Dendritic cell treated with granulocyte-macrophage colony-stimulating factor and Interleukin-4, amounts not matched to agents 40 ng/mL and 50 ng/mL, for 4 days (primary cell): ENCODE data around the gene BMP6.

Experiments
- H3K27ac Mint-ChIP-seq: one replicate; pipeline ENCODE4 v1.8.0; 2022; ENCODE audit warnings: mild to moderate bottlenecking, mixed read lengths
- H3K27me3 Mint-ChIP-seq: one replicate; pipeline ENCODE4 v1.8.0; 2022; ENCODE audit warnings: mild to moderate bottlenecking, mixed read lengths
- H3K36me3 Mint-ChIP-seq: one replicate; pipeline ENCODE4 v1.8.0; 2022; ENCODE audit warnings: low read depth, mixed read lengths
- H3K4me1 Mint-ChIP-seq: one replicate; pipeline ENCODE4 v1.8.0; 2022; ENCODE audit warnings: low read depth, mixed read lengths
- H3K4me3 Mint-ChIP-seq: one replicate; pipeline ENCODE4 v1.8.0; 2022; ENCODE audit warnings: mild to moderate bottlenecking, moderate library complexity, mixed read lengths
- H3K9me3 Mint-ChIP-seq: one replicate; pipeline ENCODE4 v1.8.0; 2022; ENCODE audit warnings: mixed read lengths
- intact Hi-C: fragments of 100-400 bp; cut with micrococcal nuclease; formaldehyde crosslinking; loops from one replicate; pipeline ENCODE4 v1.15.0; 2022

BMP6 gene

DNA sequence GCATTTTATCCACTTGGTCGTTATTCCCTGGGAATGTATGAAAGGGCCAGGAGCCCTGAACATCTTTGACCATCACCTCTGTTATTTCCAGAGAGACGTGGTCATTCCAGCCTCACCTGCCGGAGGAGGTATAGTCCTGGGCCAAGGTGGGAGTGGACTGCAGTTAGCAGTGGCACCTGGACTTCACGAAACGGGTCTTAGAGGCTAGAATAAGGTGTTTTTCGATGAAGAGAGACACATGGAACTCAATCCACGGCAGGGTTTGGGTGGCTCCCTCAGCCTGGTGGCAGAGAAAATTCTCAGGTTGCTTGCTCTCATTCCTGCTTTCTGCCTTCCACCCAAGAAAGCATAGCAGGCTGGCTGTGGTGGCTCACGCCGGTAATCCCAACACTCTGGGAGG lies 48.0 kb downstream of the BMP6 start:
- Mint-ChIP-seq H3K4me1 (no peaks in the 10 kb centered on the region), H3K27ac (no peak overlapping the region), H3K9me3 (no peaks in the 10 kb centered on the region), H3K36me3 (no peaks in the 10 kb centered on the region), H3K4me3 (no peak overlapping the region), H3K27me3 (peaks cover 4% of the 10 kb centered on the region)
- intact Hi-C loops = no loop called here

DNA sequence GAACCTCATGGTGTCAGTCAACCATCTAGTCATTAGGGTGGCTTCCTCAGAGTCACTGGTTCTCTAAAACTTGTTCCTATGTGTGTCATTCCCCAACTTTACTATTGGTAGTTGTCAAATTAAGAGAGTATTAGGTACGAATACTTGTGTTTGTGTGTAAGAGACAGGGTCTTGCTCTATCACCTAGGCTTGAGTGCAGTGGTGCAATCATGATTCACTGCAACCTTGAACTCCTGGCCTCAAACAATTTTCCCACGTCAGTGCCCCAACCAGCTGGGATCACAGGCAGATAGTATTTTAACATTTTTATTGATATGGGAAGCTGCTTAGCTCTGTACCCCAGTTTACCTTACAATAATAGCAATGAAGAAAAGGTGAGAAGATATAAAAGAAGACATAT lies 50.6 kb downstream of the BMP6 start:
- H3K4me3 Mint-ChIP-seq = no peak overlapping the region
- H3K27ac Mint-ChIP-seq = no peak overlapping the region
- H3K36me3 Mint-ChIP-seq = no peaks in the 10 kb centered on the region
- intact Hi-C loops = no loop called here
- H3K9me3 Mint-ChIP-seq = no peaks in the 10 kb centered on the region
- peaks cover 4% of the 10 kb centered on the region for H3K27me3 Mint-ChIP-seq
- no peaks in the 10 kb centered on the region for H3K4me1 Mint-ChIP-seq

DNA sequence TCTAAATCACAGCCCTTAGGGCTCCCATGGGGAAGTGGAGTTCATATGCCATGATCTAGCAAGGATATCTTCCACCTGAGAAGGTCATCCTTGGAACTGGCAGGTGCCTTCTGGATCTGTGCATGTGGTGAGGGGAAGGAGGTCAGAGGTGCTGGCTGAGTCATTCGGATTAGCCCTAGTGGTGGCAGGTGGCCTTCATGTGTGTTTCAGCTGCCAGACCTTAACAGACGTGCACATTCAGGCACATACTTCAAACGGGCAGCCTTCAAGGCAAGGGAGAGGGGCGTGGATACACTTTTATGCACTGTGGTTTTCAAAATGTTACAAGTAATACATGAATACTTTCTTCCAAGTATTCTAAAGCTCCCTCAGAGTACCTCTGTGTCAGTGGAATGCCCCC lies 51.2 kb downstream of the BMP6 start:
- Mint-ChIP-seq H3K9me3 (no peaks in the 10 kb centered on the region), H3K27me3 (peaks cover 4% of the 10 kb centered on the region), H3K4me3 (no peak overlapping the region), H3K36me3 (no peaks in the 10 kb centered on the region), H3K4me1 (no peaks in the 10 kb centered on the region), H3K27ac (no peak overlapping the region)
- intact Hi-C loops = no loop called here

DNA sequence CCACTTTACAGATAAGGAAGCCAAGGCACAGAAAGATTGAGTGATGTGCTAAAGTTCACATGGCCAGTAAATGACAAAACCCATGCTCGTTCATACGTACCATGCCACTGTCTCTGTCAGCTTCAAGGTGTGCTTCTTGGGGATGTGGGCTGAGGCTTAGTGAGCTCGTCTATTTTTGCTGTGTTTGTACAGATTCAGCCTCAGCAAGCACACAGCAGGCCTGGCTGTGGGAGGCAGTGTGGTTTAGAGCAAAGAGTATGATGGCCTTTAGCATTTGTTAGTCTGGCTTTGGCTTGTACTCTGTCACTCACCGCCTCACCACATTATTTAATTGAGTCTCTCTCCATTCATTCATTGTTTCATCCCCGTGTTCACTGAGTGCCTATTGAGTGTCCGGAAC lies 55.3 kb downstream of the BMP6 start:
- Mint-ChIP-seq H3K4me3 (no peak overlapping the region), H3K36me3 (no peaks in the 10 kb centered on the region), H3K4me1 (no peaks in the 10 kb centered on the region), H3K27me3 (peaks cover 3% of the 10 kb centered on the region), H3K9me3 (no peaks in the 10 kb centered on the region), H3K27ac (no peak overlapping the region)
- intact Hi-C loops = no loop called here

DNA sequence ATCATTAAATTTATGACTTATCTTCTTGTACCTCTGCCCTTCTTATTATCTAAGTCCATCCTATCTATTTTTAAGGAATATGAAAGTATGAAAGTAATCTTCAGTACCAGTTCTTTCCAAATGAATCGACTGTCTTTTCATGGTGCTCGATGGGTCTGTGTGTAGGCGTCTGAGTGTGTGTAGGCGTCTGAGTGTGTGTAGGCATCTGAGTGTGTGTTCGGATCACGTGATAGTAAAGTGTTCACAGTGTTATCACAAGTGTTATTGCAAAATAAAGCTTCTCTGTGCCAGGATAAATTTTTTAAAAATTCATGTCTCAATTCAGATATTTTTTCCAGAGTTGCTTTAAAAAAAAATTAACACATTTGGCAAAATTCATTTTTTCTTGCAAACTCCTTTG lies 58.3 kb downstream of the BMP6 start:
- no peak overlapping the region for H3K27ac Mint-ChIP-seq
- H3K36me3 Mint-ChIP-seq = no peaks in the 10 kb centered on the region

DNA sequence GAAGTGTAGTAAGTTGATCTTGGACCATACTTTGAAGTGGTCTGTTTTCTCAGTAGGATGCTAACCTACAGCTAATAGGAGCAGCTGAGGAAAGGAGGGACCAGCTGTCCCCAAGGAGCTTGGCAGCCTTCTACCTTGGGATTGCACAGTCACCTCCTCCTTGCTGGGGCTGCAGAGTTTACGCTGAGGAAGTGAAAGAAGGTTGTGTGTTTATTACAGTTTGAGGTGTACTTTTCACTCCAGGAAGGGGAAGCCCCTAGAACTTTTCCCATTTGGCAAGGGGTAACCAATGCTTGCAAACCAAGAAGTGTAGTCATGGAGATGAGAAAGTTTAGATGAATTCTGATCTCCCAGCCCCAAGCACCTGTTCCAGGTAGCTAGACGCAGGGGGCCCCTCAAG lies 58.8 kb downstream of the BMP6 start:
- no peak overlapping the region for H3K4me3 Mint-ChIP-seq
- no peaks in the 10 kb centered on the region for H3K4me1 Mint-ChIP-seq
- H3K9me3 Mint-ChIP-seq = no peaks in the 10 kb centered on the region
- no peak overlapping the region for H3K27ac Mint-ChIP-seq
- no peaks in the 10 kb centered on the region for H3K27me3 Mint-ChIP-seq
- intact Hi-C loops = no loop called here
- H3K36me3 Mint-ChIP-seq = no peaks in the 10 kb centered on the region

More for the DNA sequence above, 58.3 kb downstream of the BMP6 start:
- intact Hi-C loops = no loop called here
- Mint-ChIP-seq H3K4me1 (no peaks in the 10 kb centered on the region), H3K4me3 (no peak overlapping the region), H3K9me3 (no peaks in the 10 kb centered on the region), H3K27me3 (no peaks in the 10 kb centered on the region)

DNA sequence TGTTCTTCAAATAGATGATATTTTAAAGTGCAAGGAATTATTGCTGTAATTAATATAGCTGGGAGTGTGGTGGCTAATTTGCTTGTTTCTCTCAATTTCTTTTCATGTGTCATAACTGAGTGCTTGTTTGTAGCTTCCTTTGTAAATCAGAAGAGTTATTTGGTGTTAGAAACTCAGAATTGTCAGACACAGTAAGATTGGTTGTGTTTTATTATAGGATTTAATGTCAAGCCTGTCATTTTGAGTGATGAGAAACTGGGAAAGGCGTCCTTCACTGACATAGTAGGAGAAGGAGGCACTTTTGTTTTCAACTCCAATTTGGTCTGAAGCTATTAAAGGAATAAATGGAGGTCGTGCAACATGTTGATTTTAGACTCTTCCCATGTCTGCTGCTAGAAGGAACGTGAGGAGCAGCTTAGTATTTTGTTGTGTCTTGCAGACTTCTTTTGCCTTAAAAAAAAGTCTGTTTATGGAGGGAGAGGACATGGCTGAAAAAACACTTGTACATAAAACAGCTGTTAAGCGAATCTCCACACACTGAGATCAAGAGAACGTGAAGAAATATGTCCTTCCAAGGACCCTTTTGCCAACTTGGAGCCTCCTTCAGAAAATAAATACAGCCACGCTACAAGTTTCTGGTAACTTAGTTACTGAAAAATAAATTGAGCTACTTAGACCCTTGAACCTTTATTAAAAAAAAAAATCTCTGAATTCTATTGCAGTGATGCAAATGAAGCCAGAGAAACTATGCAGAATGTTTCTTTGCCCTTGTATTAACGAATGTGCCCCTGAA lies 59.5 kb downstream of the BMP6 start:
- Mint-ChIP-seq H3K9me3 (no peaks in the 10 kb centered on the region), H3K27me3 (no peaks in the 10 kb centered on the region), H3K36me3 (no peaks in the 10 kb centered on the region), H3K27ac (no peak overlapping the region), H3K4me3 (no peak overlapping the region), H3K4me1 (no peaks in the 10 kb centered on the region)
- intact Hi-C loops = no loop called here

DNA sequence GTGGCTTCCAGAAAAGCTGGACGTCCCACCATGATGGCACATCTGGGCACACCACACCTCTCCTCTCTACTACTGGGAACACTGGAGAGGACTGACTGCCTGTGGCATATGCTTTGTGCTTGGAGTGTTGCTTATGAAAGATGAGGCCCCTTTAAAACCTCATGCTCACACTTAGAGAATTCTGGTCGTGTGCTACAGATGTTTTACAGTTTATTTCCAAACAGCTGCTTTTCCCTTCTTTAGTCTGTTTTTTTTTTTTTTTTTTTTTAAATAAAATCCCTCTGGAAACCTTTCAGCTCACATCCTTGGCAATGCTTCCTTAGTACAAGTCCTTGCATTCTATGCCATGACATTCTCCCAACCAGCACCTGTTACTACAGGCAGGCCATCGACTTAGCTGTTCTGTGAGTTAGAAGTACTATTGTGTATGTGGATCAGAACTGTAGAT lies 60.3 kb downstream of the BMP6 start:
- Mint-ChIP-seq H3K36me3 (no peaks in the 10 kb centered on the region), H3K27me3 (no peaks in the 10 kb centered on the region), H3K4me3 (no peak overlapping the region), H3K9me3 (no peaks in the 10 kb centered on the region), H3K27ac (no peak overlapping the region), H3K4me1 (no peaks in the 10 kb centered on the region)
- intact Hi-C loops = no loop called here

DNA sequence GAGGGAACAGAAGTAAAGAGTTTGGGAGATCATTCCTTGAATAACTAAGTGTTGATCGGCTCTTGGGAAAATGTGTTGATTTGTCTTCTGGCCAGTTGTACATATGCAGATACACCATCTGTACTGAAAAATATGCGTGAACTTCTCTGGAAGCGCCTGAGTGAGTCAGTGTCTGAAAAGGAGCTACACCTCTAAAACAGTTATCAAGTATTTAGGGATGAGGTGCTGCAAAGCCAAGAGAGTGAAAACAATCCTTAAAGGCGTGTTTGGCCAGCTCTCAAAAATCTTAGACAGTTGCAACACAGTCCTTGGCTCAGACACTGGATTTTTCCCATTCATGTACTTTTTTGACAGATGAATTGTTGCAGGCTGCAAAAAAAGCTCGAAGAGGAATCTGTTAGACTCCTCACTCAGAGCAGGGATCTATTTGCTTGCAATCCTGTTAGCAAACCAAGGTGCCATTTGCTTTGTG lies 61.3 kb downstream of the BMP6 start:
- intact Hi-C loops = no loop called here
- H3K27ac Mint-ChIP-seq = no peak overlapping the region
- H3K27me3 Mint-ChIP-seq = no peaks in the 10 kb centered on the region
- no peaks in the 10 kb centered on the region for H3K9me3 Mint-ChIP-seq
- no peak overlapping the region for H3K4me3 Mint-ChIP-seq
- no peaks in the 10 kb centered on the region for H3K36me3 Mint-ChIP-seq
- no peaks in the 10 kb centered on the region for H3K4me1 Mint-ChIP-seq

DNA sequence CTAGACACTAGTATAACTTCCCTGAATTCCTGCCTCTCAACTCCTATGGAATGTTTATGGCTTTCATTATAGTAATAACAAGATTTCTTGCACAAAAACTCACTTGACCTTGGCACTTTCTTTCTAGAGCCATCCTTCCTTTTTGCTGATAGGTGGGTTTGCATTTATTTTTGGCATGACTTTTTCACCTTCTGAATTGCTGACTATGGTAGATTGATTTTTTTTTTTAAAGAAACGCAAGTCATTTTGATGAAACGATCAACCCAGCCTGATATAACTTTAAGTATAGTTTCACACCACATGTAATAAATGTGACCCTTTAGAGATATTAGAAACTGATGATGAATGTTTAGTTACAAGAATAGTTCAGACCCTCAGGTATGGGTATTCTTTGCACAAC lies 61.8 kb downstream of the BMP6 start:
- no peaks in the 10 kb centered on the region for H3K9me3 Mint-ChIP-seq
- no peak overlapping the region for H3K4me3 Mint-ChIP-seq
- intact Hi-C loops = no loop called here

DNA sequence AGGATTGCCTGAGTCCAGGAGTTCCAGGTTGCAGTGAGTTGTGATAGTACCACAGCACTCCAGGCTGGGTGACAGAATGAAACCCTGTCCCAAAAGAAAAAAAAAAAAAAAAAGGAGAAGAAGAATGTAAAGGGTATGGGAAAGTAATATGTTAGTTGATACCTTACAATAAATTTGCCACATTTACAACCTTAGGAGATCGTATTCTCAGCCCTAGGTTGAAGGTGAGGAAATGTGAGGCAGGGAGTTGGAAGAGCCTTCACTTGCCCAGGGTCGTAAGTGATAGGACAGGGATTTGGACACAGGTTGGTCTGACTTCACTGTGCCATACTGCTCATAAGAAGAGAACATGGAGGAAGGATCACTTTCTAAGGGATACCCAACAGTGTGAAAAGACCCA lies 68.6 kb downstream of the BMP6 start:
- Mint-ChIP-seq H3K27ac (no peak overlapping the region), H3K4me3 (no peak overlapping the region), H3K36me3 (no peaks in the 10 kb centered on the region), H3K27me3 (peaks cover 1% of the 10 kb centered on the region), H3K9me3 (no peaks in the 10 kb centered on the region), H3K4me1 (no peaks in the 10 kb centered on the region)
- intact Hi-C loops = no loop called here

More for the DNA sequence above, 61.8 kb downstream of the BMP6 start:
- Mint-ChIP-seq H3K4me1 (no peaks in the 10 kb centered on the region), H3K36me3 (no peaks in the 10 kb centered on the region), H3K27me3 (no peaks in the 10 kb centered on the region), H3K27ac (no peak overlapping the region)

DNA sequence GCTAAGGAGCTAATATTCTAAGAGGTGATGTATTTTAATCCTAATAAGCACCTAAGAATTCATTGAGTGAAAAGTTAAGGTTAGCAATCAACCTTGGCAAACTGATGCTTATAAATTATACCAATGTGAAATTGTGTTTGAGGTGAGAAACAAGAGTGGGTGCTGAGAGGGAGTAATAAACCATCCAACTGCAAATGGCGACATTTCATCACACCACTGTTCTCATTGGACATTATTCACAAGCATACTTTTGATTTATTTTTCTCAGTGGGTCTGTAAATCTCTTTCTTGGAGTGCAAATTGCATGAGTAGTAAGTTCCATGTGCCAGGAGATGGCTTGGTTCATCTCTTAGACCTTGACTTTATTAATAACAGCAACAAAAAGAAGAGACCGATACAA lies 71.5 kb downstream of the BMP6 start:
- Mint-ChIP-seq H3K9me3 (no peaks in the 10 kb centered on the region), H3K4me3 (no peak overlapping the region), H3K36me3 (no peaks in the 10 kb centered on the region), H3K27me3 (peaks cover 1% of the 10 kb centered on the region), H3K4me1 (no peaks in the 10 kb centered on the region), H3K27ac (no peak overlapping the region)
- intact Hi-C loops = no loop called here

DNA sequence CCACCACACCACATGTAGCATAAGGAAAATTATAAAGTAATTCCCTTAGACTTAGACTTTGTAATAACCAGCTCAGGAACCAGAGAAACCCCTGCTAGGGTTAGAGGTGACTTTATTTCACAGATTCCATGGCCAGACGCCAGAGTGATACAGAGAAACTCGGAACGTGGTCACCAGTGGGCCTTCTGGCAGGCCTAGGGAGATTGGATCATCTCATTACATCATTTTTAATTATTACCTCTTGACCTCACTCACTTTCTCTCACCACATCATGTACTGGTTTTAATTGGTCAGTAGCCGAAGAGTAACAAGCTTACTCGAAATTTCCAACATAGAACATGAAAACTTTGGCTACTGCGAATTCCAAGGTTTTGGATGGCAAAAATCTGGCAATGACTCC lies 72.9 kb downstream of the BMP6 start:
- Mint-ChIP-seq H3K9me3 (no peaks in the 10 kb centered on the region), H3K4me3 (no peak overlapping the region), H3K27ac (no peak overlapping the region), H3K4me1 (no peaks in the 10 kb centered on the region), H3K36me3 (no peaks in the 10 kb centered on the region), H3K27me3 (peaks cover 1% of the 10 kb centered on the region)
- intact Hi-C loops = no loop called here

DNA sequence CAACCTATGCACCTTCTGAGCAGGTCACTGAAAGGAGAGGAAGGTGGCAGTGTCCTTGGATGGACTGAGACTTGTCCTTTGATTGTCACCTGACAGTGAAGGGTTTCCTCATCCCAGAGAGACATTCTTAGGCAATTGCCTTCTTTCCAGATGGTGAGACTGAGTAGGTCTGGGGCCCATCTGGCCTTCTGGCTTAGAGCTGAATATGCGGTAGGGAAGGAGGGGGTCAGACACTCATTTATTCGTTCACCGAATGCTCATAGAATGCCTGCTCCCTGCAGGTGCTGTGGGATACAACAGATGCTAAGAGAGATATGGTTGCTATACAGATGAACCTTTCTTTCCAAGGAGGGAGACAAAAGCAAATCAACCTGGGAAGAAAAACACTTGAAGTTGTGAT lies 76.8 kb downstream of the BMP6 start:
- no peaks in the 10 kb centered on the region for H3K36me3 Mint-ChIP-seq
- no peaks in the 10 kb centered on the region for H3K9me3 Mint-ChIP-seq
- no peaks in the 10 kb centered on the region for H3K4me1 Mint-ChIP-seq
- intact Hi-C loops = no loop called here
- no peaks in the 10 kb centered on the region for H3K27me3 Mint-ChIP-seq
- no peak overlapping the region for H3K27ac Mint-ChIP-seq
- H3K4me3 Mint-ChIP-seq = no peak overlapping the region

DNA sequence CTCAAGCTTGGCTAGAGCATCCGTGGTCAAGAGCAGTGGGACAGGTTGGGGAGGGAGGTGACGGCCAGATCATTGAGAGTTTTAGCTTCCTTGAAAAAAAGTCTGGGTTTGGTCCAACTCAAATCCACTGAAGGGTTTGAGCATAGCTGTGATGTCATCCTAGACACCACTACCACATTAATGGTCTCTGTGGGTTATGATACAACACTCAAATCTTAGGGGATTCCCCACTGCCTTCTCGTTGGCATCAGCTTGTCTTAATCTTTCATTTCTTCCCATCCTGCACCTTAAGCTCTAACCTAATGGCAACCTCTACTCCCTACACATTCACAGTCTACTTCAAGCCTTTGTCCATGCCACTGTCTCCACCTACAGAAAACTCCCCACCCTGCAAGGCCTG lies 77.3 kb downstream of the BMP6 start:
- Mint-ChIP-seq H3K36me3 (no peaks in the 10 kb centered on the region), H3K4me3 (no peak overlapping the region), H3K4me1 (peaks cover 4% of the 10 kb centered on the region), H3K9me3 (no peaks in the 10 kb centered on the region), H3K27ac (no peak overlapping the region), H3K27me3 (no peaks in the 10 kb centered on the region)
- intact Hi-C loops = no loop called here
